Measurements from ENCODE around the gene MYMX. TPM values are rescaled to one million over a fixed set of nuclear protein-coding genes. Genes with fewer than 3 reads are reported as not detected.

The MYMX gene
- total and polyA plus RNA-seq, 2 of the 13 experiments (the other 11 are each of a cell fraction or from before 2014, with no cell fraction given), result not detected

DNA sequence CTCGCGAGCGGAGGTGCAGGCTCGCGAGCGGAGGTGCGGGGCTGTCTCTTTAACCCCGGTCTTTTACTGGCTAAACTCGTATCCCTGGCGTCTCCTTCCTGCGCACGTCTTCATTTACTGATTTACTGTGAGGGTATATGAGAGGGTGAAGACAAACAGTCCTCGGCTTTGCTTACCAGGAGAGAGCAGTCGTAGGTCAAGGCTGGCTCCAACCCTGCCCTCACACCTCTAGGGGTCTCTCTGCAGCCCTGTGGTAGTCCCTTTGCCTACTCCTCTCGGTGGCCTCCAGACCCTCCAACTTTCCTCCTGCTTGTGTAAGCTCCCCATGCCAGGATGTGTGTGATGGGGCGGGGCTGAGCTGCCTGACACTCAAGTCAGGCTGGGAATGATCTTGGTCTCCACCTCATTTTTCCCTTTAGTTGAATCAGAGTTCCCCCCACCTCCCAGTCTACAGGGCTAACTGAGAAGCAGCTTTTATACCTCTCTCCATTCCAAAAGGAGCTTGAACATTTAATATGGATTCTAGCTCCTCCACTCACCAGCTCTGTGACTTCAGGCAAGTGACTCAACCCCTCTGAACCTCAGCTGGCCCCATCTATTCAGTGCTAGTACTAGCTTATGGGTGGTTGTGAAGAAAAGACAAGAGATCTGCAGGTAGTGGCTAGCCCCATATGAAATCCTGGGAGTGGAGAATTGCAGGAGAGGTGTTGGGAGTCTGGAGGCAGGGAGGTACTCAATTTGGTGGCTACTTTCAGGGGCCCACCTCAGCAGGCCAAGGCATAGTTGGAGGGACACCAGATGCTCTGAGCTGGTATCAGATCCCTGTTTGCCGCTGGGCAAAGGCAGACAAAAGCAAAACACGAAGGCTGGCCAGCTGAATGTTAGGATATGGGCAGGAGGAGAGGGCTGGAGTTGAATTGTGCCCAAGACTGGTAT lies 7.6 kb downstream of the MYMX start:
- DNase-seq (ENCODE audit: low spot score) (no peak), ATAC-seq (peak; percentile 15), FAIRE-seq (peak; percentile 71)
- H2AFZ ChIP-seq (ENCODE audit: low read length), result no peak overlapping the region
- 14% methylated on average over 12 of the region's 18 CpGs for WGBS (ENCODE audit: low lambda C conversion rate)
- H3K4me2 ChIP-seq (ENCODE audit: low read depth, low read length), result peak overlapping the region; percentile 99
- H3K4me3 ChIP-seq (replicated peaks in 1 of 3; ENCODE audit: insufficient read depth in 1 of 3, low read depth in 2 of 3, low read length in 3 of 3), result peak overlapping the region; percentile 54 to 76 (median 56)
- peaks cover 1 to 3% of the 10 kb centered on the region in 2 experiments; a peak in 3 of 5 replicates for H3K36me3 ChIP-seq (replicated peaks in 1 of 2; ENCODE audit: control insufficient read depth in 1 of 2, insufficient read depth in 2 of 2, low read length in 2 of 2)
- 0 out of 5 replicates have a peak, but pooled peaks cover 0 to 1% of the 10 kb centered on the region in 2 experiments for H3K27me3 ChIP-seq (ENCODE audit: control insufficient read depth in 1 of 2, insufficient read depth in 2 of 2, low read length in 2 of 2)
- ChIA-PET POLR2A (interaction anchor here (0.7 to 4.4 kb wide), 15 partner anchors 11 to 454 kb away, joined by 3 to 61 read pairs (median 4); partner anchors contain the start of genes HSP90AB1, SLC35B2 and VEGFA), CTCF (ENCODE audit: low intra/inter-chr PET ratio, low total read pairs) (interaction anchor here (1.1 kb wide), 1 partner anchor 72 kb away, joined by 3 read pairs; no protein-coding TSS in a partner anchor)
- peak overlapping the region; percentile 19 for H3K27ac ChIP-seq (ENCODE audit: extremely low read length, insufficient read depth, low read length)
- H3K9ac ChIP-seq (ENCODE audit: insufficient read depth, low read depth, low read length), result peak overlapping the region; percentile 10; the same call in 1 of the 2 replicates
- H3K9me3 ChIP-seq (ENCODE audit: low read length), result no peaks in the 10 kb centered on the region
- in situ Hi-C loops (cut with HindIII; ENCODE audit: extremely low pct_ligation_motif_present, low pct_unique_long_range_greater_than_20kb), result loop anchor here (5.0 kb wide), 1 partner anchor 52 kb away; no protein-coding TSS in a partner anchor
- BruUV-seq (replicated peaks), result TSS peak; percentile 52
- H3K79me2 ChIP-seq (ENCODE audit: insufficient read depth, low read length), result peaks cover 17% of the 10 kb centered on the region
- intact Hi-C loops (cut with micrococcal nuclease; ENCODE audit: unreplicated experiment), result no loop called here
- H4K20me1 ChIP-seq (ENCODE audit: insufficient read depth, low read length), result no peaks in the 10 kb centered on the region
- H3K4me1 ChIP-seq (ENCODE audit: insufficient read depth, low read length), result peaks cover 80% of the 10 kb centered on the region
- TF ChIP-seq ZNF737 (CRISPR knock-in tag; IDR thresholded peaks at IDR 0.05; ENCODE audit: borderline replicate concordance) (no peak), ZNF546 (CRISPR knock-in tag; conservative IDR thresholded peaks at IDR 0.05) (peak; percentile 16; the same call in 1 of the 2 replicates), SP5 (CRISPR knock-in tag; IDR thresholded peaks at IDR 0.05; ENCODE audit: borderline replicate concordance, low read depth) (peak; percentile 28; the same call in 1 of the 2 replicates), MTA1 (CRISPR knock-in tag; IDR thresholded peaks at IDR 0.05; ENCODE audit: borderline replicate concordance) (no peak), MXD1 (CRISPR knock-in tag; IDR thresholded peaks at IDR 0.05) (peak; percentile 39; the same call in 1 of the 2 replicates), NONO (IDR thresholded peaks at IDR 0.05) (no peak), NONO (CRISPR knock-in tag; conservative IDR thresholded peaks at IDR 0.05) (no peak), ZNF768 (CRISPR knock-in tag; IDR thresholded peaks at IDR 0.05) (peak; percentile 91), KDM2A (CRISPR knock-in tag; IDR thresholded peaks at IDR 0.05; ENCODE audit: borderline replicate concordance, low read depth) (0 out of 2 replicates have a peak, but pooled peaks have one; percentile 9), ZSCAN9 (CRISPR knock-in tag; IDR thresholded peaks at IDR 0.05; ENCODE audit: borderline replicate concordance) (no peak), ZNF724P (CRISPR knock-in tag; IDR thresholded peaks at IDR 0.05; ENCODE audit: borderline replicate concordance) (0 out of 2 replicates have a peak, but pooled peaks have one; percentile 7), ZNF615 (CRISPR knock-in tag; IDR thresholded peaks at IDR 0.05; ENCODE audit: borderline replicate concordance) (no peak), NR2F6 (IDR thresholded peaks at IDR 0.05) (no peak; the same call in 1 of the 2 replicates), NR2F6 (CRISPR knock-in tag; IDR thresholded peaks at IDR 0.05) (0 out of 2 replicates have a peak, but pooled peaks have one; percentile 3), ZNF510 (CRISPR knock-in tag; IDR thresholded peaks at IDR 0.05; ENCODE audit: low read depth) (peak; percentile 39; the same call in 1 of the 2 replicates), SPEN (CRISPR knock-in tag; IDR thresholded peaks at IDR 0.05; ENCODE audit: low read depth) (no peak; the same call in 1 of the 2 replicates), TBX2 (CRISPR knock-in tag; IDR thresholded peaks at IDR 0.05; ENCODE audit: borderline replicate concordance) (0 out of 2 replicates have a peak, but pooled peaks have one; percentile 4), ATF5 (CRISPR knock-in tag; IDR thresholded peaks at IDR 0.05; ENCODE audit: low read depth) (no peak), PRPF4 (IDR thresholded peaks at IDR 0.05; ENCODE audit: low read depth, low read length, poor library complexity, severe bottlenecking) (no peak)
- TF ChIP-seq, protein P1, sequence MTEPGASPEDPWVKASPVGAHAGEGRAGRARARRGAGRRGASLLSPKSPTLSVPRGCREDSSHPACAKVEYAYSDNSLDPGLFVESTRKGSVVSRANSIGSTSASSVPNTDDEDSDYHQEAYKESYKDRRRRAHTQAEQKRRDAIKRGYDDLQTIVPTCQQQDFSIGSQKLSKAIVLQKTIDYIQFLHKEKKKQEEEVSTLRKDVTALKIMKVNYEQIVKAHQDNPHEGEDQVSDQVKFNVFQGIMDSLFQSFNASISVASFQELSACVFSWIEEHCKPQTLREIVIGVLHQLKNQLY (CRISPR knock-in tag; IDR thresholded peaks at IDR 0.05), result no peak
